Liver (tissue), 9 donors: Measurements from ENCODE around the gene HMGA1. TPM values are rescaled to one million over a fixed set of nuclear protein-coding genes. Genes with fewer than 3 reads are reported as not detected.

Experiments
- DNase-seq: peaks from one replicate; pipeline ENCODE4 v3.0.0-alpha.2; 2017; ENCODE audit warnings: low spot score
- H3K27ac ChIP-seq, 2 donors: one replicate each; pipeline ENCODE4 v1.7.0; 2013; ENCODE audit warnings: inconsistent platforms in 2 of 2, low read length in 2 of 2, control low read depth in 1 of 2, low read depth in 1 of 2, mild to moderate bottlenecking in 1 of 2
- H3K27me3 ChIP-seq, 4 donors: one replicate each; pipeline versions ENCODE4 v1.6.1 to v1.7.0; 2013; ENCODE audit warnings: low read length in 3 of 4, inconsistent platforms in 1 of 4, mild to moderate bottlenecking in 1 of 4, moderate library complexity in 1 of 4; ENCODE audit not compliant: control insufficient read depth in 4 of 4, insufficient read depth in 4 of 4
- H3K36me3 ChIP-seq, 4 donors: one replicate each; pipeline versions ENCODE4 v1.6.1 to v1.7.0; 2013; ENCODE audit warnings: low read length in 3 of 4, mild to moderate bottlenecking in 3 of 4, low read depth in 1 of 4, moderate library complexity in 1 of 4; ENCODE audit not compliant: control insufficient read depth in 4 of 4, insufficient read depth in 3 of 4
- H3K4me1 ChIP-seq, 4 donors: one replicate each; pipeline versions ENCODE4 v1.6.1 to v1.7.0; 2013; ENCODE audit warnings: low read length in 3 of 4, mild to moderate bottlenecking in 3 of 4, moderate library complexity in 1 of 4; ENCODE audit not compliant: control insufficient read depth in 4 of 4, insufficient read depth in 4 of 4
- H3K4me3 ChIP-seq, 3 donors: one replicate each; pipeline versions ENCODE4 v1.6.1 to v1.7.0; 2013; ENCODE audit warnings: low read length in 3 of 3, control low read depth in 1 of 3, low read depth in 1 of 3, mild to moderate bottlenecking in 1 of 3
- H3K9ac ChIP-seq, 2 donors: one replicate each; pipeline ENCODE4 v1.7.0; 2013; ENCODE audit warnings: low read length in 2 of 2, mild to moderate bottlenecking in 2 of 2, moderate library complexity in 2 of 2, control low read depth in 1 of 2, low read depth in 1 of 2
- H3K9me3 ChIP-seq, 4 donors: one replicate each; pipeline versions ENCODE4 v1.6.1 to v1.7.0; 2013; ENCODE audit warnings: low read length in 3 of 4; ENCODE audit not compliant: control insufficient read depth in 4 of 4
- ATF3 ChIP-seq: IDR thresholded peaks from 2 replicates; pipeline ENCODE4 v1.6.1; 2016; ENCODE audit warnings: antibody characterized with exemption
- CTCF ChIP-seq: fragments of 150-350 bp; IDR thresholded peaks from 2 replicates; pipeline ENCODE4 v1.5.1; 2017; ENCODE audit warnings: improper control_type of control experiment, low read depth, low read length; ENCODE audit not compliant: missing input control
- EGR1 ChIP-seq, 2 donors: IDR thresholded peaks; 2 replicates each; pipeline ENCODE4 v1.6.1; 2016 to 2018; ENCODE audit warnings: antibody characterized with exemption in 2 of 2, low read depth in 2 of 2
- FOXA1 ChIP-seq: IDR thresholded peaks from 2 replicates; pipeline ENCODE4 v1.6.1; 2016; ENCODE audit warnings: antibody characterized with exemption
- FOXA2 ChIP-seq: IDR thresholded peaks from 2 replicates; pipeline ENCODE4 v1.6.1; 2016; ENCODE audit warnings: antibody characterized with exemption
- GABPA ChIP-seq, 2 donors: IDR thresholded peaks in 1 of 2; conservative IDR thresholded peaks in 1 of 2; 2 replicates each; pipeline ENCODE4 v1.6.1; 2016; ENCODE audit warnings: antibody characterized with exemption in 2 of 2, mild to moderate bottlenecking in 1 of 2, moderate library complexity in 1 of 2
- HNF4A ChIP-seq, 2 donors: conservative IDR thresholded peaks; 2 replicates each; pipeline ENCODE4 v1.6.1; 2016; ENCODE audit warnings: antibody characterized with exemption in 2 of 2, mild to moderate bottlenecking in 2 of 2
- HNF4G ChIP-seq: IDR thresholded peaks from 2 replicates; pipeline ENCODE4 v1.6.1; 2016; ENCODE audit warnings: antibody characterized with exemption
- JUND ChIP-seq, 2 donors: IDR thresholded peaks; 2 replicates each; pipeline ENCODE4 v1.6.1; 2016; ENCODE audit warnings: antibody characterized with exemption in 2 of 2
- MAX ChIP-seq: IDR thresholded peaks from 2 replicates; pipeline ENCODE4 v1.6.1; 2016; ENCODE audit warnings: antibody characterized with exemption
- NR2F2 ChIP-seq: IDR thresholded peaks from 2 replicates; pipeline ENCODE4 v1.6.1; 2016; ENCODE audit warnings: antibody characterized with exemption
- RAD21 ChIP-seq, 2 donors: IDR thresholded peaks; 2 replicates each; pipeline ENCODE4 v1.6.1; 2016; ENCODE audit warnings: antibody characterized with exemption in 2 of 2, mild to moderate bottlenecking in 2 of 2
- REST ChIP-seq: IDR thresholded peaks from 2 replicates; pipeline ENCODE4 v1.6.1; 2016; ENCODE audit warnings: antibody characterized with exemption, mild to moderate bottlenecking
- RXRA ChIP-seq, 2 donors: IDR thresholded peaks; 2 replicates each; pipeline ENCODE4 v1.6.1; 2017 to 2018; ENCODE audit warnings: antibody characterized with exemption in 2 of 2, mild to moderate bottlenecking in 1 of 2
- SP1 ChIP-seq: IDR thresholded peaks from 2 replicates; pipeline ENCODE4 v1.6.1; 2018; ENCODE audit warnings: antibody characterized with exemption, mild to moderate bottlenecking
- TAF1 ChIP-seq: conservative IDR thresholded peaks from 2 replicates; pipeline ENCODE4 v1.6.1; 2016; ENCODE audit warnings: antibody characterized with exemption, mild to moderate bottlenecking
- YY1 ChIP-seq: IDR thresholded peaks from 2 replicates; pipeline ENCODE4 v1.6.1; 2016; ENCODE audit warnings: antibody characterized with exemption, mild to moderate bottlenecking
- ZBTB33 ChIP-seq: IDR thresholded peaks from 2 replicates; pipeline ENCODE4 v1.6.1; 2016; ENCODE audit warnings: antibody characterized with exemption
- whole genome bisulfite sequencing: extraction: QIAGEN DNeasy Blood & Tissue Kit; methylation state at CpG from one replicate; pipeline ENCODE4 v1.1.7; 2013; 5-methylcytosine and 5-hydroxymethylcytosine counted together
- polyA plus RNA-seq, 2 donors: library from polyadenylated mRNA; stranded (reverse) in 1 of 2; unstranded in 1 of 2; fragments of 200-250 nt in 1 of 2; fragments of >200 nt in 1 of 2; fragmentation: Nextera tagmentation in 1 of 2; extraction: Ambion mirVana in 1 of 2; gene quantifications; one replicate each; pipeline versions ENCODE4 v1.2.1 to v1.2.3, GENCODE V29; 2013 to 2015
- total RNA-seq, 2 donors: library from RNA; depleted of rRNA; stranded (reverse); fragments of >200 nt; gene quantifications; one replicate each; pipeline ENCODE4 v1.2.3, GENCODE V29; 2014
- donor health status: healthy.
- donor health status: healthy.
- donor health status: healthy.
- donor health status: healthy.
- donor health status: healthy.

Gene HMGA1
- total and polyA plus RNA-seq, 4 donors = 4.2 to 118 (median 8.5) TPM

GRCh38 chr6:34241351-34242215 is 4.9 kb downstream of the HMGA1 start:
- H3K4me3 ChIP-seq = no peak overlapping the region
- 96% methylated on average over 13 of the region's 13 CpGs for WGBS
- peaks cover 0 to 17% (median 6%) of the 10 kb centered on the region in 4 donors for H3K36me3 ChIP-seq
- no peak overlapping the region for H3K27ac ChIP-seq
- H3K27me3 ChIP-seq = no peaks in the 10 kb centered on the region
- no peak overlapping the region for H3K9ac ChIP-seq
- H3K9me3 ChIP-seq = no peaks in the 10 kb centered on the region
- no peak for DNase-seq
- peaks cover 0 to 12% (median 7%) of the 10 kb centered on the region in 4 donors for H3K4me1 ChIP-seq
- TF ChIP-seq HNF4A (conservative IDR thresholded peaks at IDR 0.05) (no peak), NR2F2 (no peak), GABPA (IDR thresholded peaks at IDR 0.05 in 1 of 2, conservative IDR thresholded peaks at IDR 0.05 in 1 of 2) (no peak), FOXA2 (no peak), JUND (IDR thresholded peaks at IDR 0.05) (no peak), TAF1 (no peak), RXRA (IDR thresholded peaks at IDR 0.05) (no peak), RAD21 (IDR thresholded peaks at IDR 0.05) (no peak)

- Histone ChIP-seq H3K27ac (no peak overlapping the region), H3K4me3 (no peak overlapping the region), H3K36me3 (peaks cover 0 to 17% (median 6%) of the 10 kb centered on the region in 4 donors), H3K27me3 (no peaks in the 10 kb centered on the region), H3K9ac (no peak overlapping the region), H3K9me3 (no peaks in the 10 kb centered on the region), H3K4me1 (peaks cover 0 to 12% (median 9%) of the 10 kb centered on the region in 4 donors)
- no peak for DNase-seq
- no peak for TF ChIP-seq JUND (IDR thresholded peaks at IDR 0.05)
- TF ChIP-seq GABPA (IDR thresholded peaks at IDR 0.05 in 1 of 2, conservative IDR thresholded peaks at IDR 0.05 in 1 of 2) = no peak
- TF ChIP-seq RAD21 (IDR thresholded peaks at IDR 0.05) = no peak
- TF ChIP-seq ZBTB33 = no peak
- no peak for TF ChIP-seq HNF4G
- no peak for TF ChIP-seq SP1
- no peak for TF ChIP-seq TAF1
- TF ChIP-seq YY1 = no peak
- TF ChIP-seq CTCF = no peak
- TF ChIP-seq MAX = no peak
- no peak for TF ChIP-seq FOXA2
- TF ChIP-seq NR2F2 = no peak
- no peak for TF ChIP-seq ATF3
- TF ChIP-seq EGR1 (IDR thresholded peaks at IDR 0.05; ENCODE audit: low read depth in 2 of 2) = no peak
- no peak for TF ChIP-seq HNF4A (conservative IDR thresholded peaks at IDR 0.05)
- TF ChIP-seq RXRA (IDR thresholded peaks at IDR 0.05) = no peak
- TF ChIP-seq REST = no peak
- no peak for TF ChIP-seq FOXA1
- WGBS = 94% methylated on average over 7 of the region's 7 CpGs
These were observed 5.8 kb downstream of the HMGA1 start for GRCh38 chr6:34242252-34243130.
